ENCODE data around the gene EIF5A.
A peak's percentile ranks its signal among the peaks of the same experiment; 100 is the strongest.

EIF5A gene

GRCh38 chr17:7314719-7315569 is 7.5 kb downstream of the EIF5A start, which contains the start of gene GPS2:
GPS2 (minus strand) TSS chr17:7315360; CDS start chr17:7315052, 308 bp downstream.
- Mint-ChIP-seq H3K9me3 (ENCODE audit: low read depth) (no peaks in the 10 kb centered on the region), H3K27me3 (no peaks in the 10 kb centered on the region), H3K36me3 (peaks cover 14% of the 10 kb centered on the region), H3K27ac (peak within 1 kb of the TSS; percentile 92), H3K4me1 (ENCODE audit: low read depth) (peaks cover 45% of the 10 kb centered on the region), H3K4me3 (peak within 1 kb of the TSS; percentile 95)

GRCh38 chr17:7315570-7316235 is 8.3 kb downstream of the EIF5A start:
- Mint-ChIP-seq H3K4me3 (peak overlapping the region; percentile 85), H3K9me3 (ENCODE audit: low read depth) (no peaks in the 10 kb centered on the region), H3K4me1 (ENCODE audit: low read depth) (peaks cover 38% of the 10 kb centered on the region), H3K36me3 (peaks cover 7% of the 10 kb centered on the region), H3K27me3 (no peaks in the 10 kb centered on the region), H3K27ac (peak overlapping the region; percentile 82)

GRCh38 chr17:7317161-7317803 is 9.9 kb downstream of the EIF5A start:
- Mint-ChIP-seq H3K4me1 (ENCODE audit: low read depth) (peaks cover 27% of the 10 kb centered on the region), H3K36me3 (peaks cover 4% of the 10 kb centered on the region), H3K4me3 (no peak overlapping the region), H3K27me3 (no peaks in the 10 kb centered on the region), H3K9me3 (ENCODE audit: low read depth) (no peaks in the 10 kb centered on the region), H3K27ac (no peak overlapping the region)

GRCh38 chr17:7318121-7318860 is 10.9 kb downstream of the EIF5A start:
- H3K27ac Mint-ChIP-seq, result peak overlapping the region; percentile 46
- peaks cover 2% of the 10 kb centered on the region for H3K36me3 Mint-ChIP-seq

GRCh38 chr17:7321466-7321865 is 14.0 kb downstream of the EIF5A start:
- Mint-ChIP-seq H3K27ac (no peak overlapping the region), H3K36me3 (peaks cover 2% of the 10 kb centered on the region), H3K27me3 (no peaks in the 10 kb centered on the region), H3K9me3 (ENCODE audit: low read depth) (no peaks in the 10 kb centered on the region), H3K4me3 (no peak overlapping the region), H3K4me1 (ENCODE audit: low read depth) (peaks cover 5% of the 10 kb centered on the region)

More at GRCh38 chr17:7318121-7318860, 10.9 kb downstream of the EIF5A start:
- Mint-ChIP-seq H3K4me1 (ENCODE audit: low read depth) (peaks cover 17% of the 10 kb centered on the region), H3K9me3 (ENCODE audit: low read depth) (no peaks in the 10 kb centered on the region), H3K4me3 (no peak overlapping the region), H3K27me3 (no peaks in the 10 kb centered on the region)

DNA sequence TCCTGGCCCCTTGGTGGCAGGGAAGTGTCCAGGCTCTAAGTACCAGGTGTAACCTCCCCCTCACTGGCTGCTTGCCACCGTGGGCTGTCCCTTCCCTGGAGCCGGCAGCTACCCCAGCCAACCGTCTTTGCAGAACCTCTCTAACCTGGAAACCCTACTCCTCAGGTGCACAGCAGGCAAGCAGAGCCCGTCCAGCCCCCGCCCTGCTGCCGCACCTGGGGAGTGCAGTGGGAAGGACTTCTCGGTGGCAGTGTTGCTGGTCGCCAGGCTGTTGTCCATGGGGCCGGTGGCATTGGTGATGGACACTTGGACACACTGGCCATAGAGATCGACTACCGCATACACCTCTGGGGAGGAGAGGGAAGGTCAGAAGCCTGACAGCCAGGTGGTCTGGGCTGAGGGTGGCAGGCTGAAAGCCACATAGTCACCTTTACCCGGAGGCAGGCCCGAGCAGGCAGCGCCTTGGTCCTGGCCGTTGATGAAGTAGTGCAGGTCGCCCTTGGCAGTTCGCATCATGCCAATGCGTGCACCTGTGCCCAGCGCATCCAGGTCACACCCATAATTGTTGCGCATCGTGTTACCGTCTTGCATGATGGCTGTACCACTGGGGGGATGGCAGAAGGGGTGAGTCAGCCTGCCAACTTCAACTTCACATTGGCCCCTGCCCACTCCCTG is 15.2 kb downstream of the EIF5A start:
- H3K27ac Mint-ChIP-seq, result no peak overlapping the region
- H3K4me3 Mint-ChIP-seq, result no peak overlapping the region
- H3K27me3 Mint-ChIP-seq, result no peaks in the 10 kb centered on the region
- H3K4me1 Mint-ChIP-seq (ENCODE audit: low read depth), result peaks cover 7% of the 10 kb centered on the region
- no peaks in the 10 kb centered on the region for H3K9me3 Mint-ChIP-seq (ENCODE audit: low read depth)
- peaks cover 2% of the 10 kb centered on the region for H3K36me3 Mint-ChIP-seq

DNA sequence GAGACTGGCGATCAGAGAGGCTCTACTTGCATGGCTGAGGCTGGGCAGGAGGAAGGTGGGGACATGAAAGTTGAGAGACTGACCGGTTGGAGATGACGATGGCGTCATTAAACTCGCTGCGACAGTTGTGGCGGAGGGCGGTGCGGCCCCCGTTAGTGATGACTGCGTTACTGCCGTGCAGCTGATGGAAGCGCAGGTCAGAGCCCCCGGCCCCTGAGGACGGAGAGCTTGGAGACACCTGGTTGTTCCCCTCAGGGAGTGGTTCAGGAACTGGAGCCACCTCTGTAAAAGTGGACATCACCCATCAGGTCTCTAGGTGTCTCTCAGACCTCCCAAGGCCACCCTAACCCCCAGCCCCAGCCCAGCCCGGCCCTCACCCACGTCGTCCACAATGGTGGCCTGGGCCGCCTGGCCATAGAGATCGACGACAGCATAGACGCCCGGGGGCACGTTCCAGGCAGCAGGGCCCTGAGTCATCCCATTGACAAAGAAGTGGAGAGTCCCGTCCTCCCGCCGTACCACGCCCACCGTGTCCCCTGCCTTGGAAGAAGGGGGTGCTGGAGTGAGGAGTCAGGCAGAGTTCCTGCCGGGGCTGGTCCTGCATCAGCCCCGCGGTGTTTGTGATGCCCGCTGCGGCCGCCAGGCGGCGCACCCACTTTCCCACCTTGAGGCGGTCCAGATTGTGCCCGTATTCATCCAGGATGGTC is 16.5 kb downstream of the EIF5A start:
- H3K4me3 Mint-ChIP-seq, result no peak overlapping the region
- H3K4me1 Mint-ChIP-seq (ENCODE audit: low read depth), result peaks cover 19% of the 10 kb centered on the region
- H3K36me3 Mint-ChIP-seq, result peaks cover 4% of the 10 kb centered on the region
- H3K27ac Mint-ChIP-seq, result no peak overlapping the region
- H3K9me3 Mint-ChIP-seq (ENCODE audit: low read depth), result no peaks in the 10 kb centered on the region
- H3K27me3 Mint-ChIP-seq, result no peaks in the 10 kb centered on the region

- peaks cover 4% of the 10 kb centered on the region for H3K36me3 Mint-ChIP-seq
- peaks cover 19% of the 10 kb centered on the region for H3K4me1 Mint-ChIP-seq (ENCODE audit: low read depth)
- no peak overlapping the region for H3K27ac Mint-ChIP-seq
- no peak overlapping the region for H3K4me3 Mint-ChIP-seq
- no peaks in the 10 kb centered on the region for H3K9me3 Mint-ChIP-seq (ENCODE audit: low read depth)
- H3K27me3 Mint-ChIP-seq, result no peaks in the 10 kb centered on the region
Observed at GRCh38 chr17:7324438-7324779, 17.0 kb downstream of the EIF5A start.

DNA sequence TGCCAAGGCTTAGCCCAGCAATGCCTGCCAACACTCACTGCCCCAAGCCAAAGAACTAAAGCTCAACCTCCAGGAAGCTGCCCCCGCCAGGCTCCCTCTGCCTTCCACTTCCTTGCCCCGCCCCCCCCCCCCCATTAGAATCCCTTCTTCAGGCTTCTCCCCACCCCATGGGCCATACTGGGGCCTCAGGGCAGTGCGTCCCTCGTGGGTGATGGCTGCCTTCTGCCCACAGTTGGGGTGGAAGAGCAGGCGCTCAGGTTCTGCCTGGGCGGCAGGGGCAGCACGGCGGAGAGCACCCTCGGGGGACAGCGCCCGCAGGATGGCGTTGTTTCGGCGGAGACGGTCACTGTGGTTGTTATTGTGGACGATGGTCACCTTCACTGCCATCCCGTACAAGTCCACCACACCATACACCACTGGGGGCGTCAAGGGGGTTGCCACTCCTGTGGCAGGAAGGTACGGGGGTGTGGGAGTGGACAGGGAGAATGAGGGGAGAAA is 17.7 kb downstream of the EIF5A start:
- no peaks in the 10 kb centered on the region for H3K9me3 Mint-ChIP-seq (ENCODE audit: low read depth)
- H3K27me3 Mint-ChIP-seq, result no peaks in the 10 kb centered on the region
- no peak overlapping the region for H3K4me3 Mint-ChIP-seq
- peaks cover 25% of the 10 kb centered on the region for H3K4me1 Mint-ChIP-seq (ENCODE audit: low read depth)
- H3K36me3 Mint-ChIP-seq, result peaks cover 4% of the 10 kb centered on the region
- H3K27ac Mint-ChIP-seq, result no peak overlapping the region

- Mint-ChIP-seq H3K27me3 (no peaks in the 10 kb centered on the region), H3K4me3 (no peak overlapping the region), H3K9me3 (ENCODE audit: low read depth) (no peaks in the 10 kb centered on the region), H3K4me1 (ENCODE audit: low read depth) (peaks cover 31% of the 10 kb centered on the region), H3K36me3 (peaks cover 4% of the 10 kb centered on the region), H3K27ac (no peak overlapping the region)
Observed at GRCh38 chr17:7326186-7326585, 18.8 kb downstream of the EIF5A start.

DNA sequence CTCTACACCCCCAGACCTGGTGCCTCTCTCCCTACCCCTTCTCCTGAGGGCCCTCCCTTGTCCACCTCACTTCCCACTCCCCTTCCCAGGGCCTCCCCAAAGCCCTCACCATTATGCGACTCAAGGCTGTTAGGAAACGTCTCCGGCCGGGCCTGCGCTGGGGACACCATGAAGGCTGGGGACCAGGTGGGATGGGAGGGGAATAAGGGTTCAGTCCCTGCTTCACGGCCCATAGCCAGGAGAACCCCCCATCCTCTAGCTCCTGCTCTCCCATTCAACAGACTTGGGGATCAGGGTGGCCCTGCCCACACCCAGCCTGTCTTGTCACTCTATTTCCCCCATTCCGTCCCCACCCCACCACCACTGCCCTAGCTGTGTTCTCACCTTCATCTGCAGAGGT is 19.6 kb downstream of the EIF5A start:
- no peak overlapping the region for H3K4me3 Mint-ChIP-seq
- H3K27me3 Mint-ChIP-seq, result no peaks in the 10 kb centered on the region
- H3K36me3 Mint-ChIP-seq, result peaks cover 2% of the 10 kb centered on the region
- peaks cover 31% of the 10 kb centered on the region for H3K4me1 Mint-ChIP-seq (ENCODE audit: low read depth)
- H3K9me3 Mint-ChIP-seq (ENCODE audit: low read depth), result no peaks in the 10 kb centered on the region
- no peak overlapping the region for H3K27ac Mint-ChIP-seq

- Mint-ChIP-seq H3K27me3 (no peaks in the 10 kb centered on the region), H3K9me3 (ENCODE audit: low read depth) (no peaks in the 10 kb centered on the region), H3K4me3 (peak overlapping the region; percentile 35), H3K27ac (peak overlapping the region; percentile 68), H3K36me3 (peaks cover 2% of the 10 kb centered on the region), H3K4me1 (ENCODE audit: low read depth) (peaks cover 35% of the 10 kb centered on the region)
Observed at GRCh38 chr17:7327501-7327900, 20.1 kb downstream of the EIF5A start.

- no peaks in the 10 kb centered on the region for H3K27me3 Mint-ChIP-seq
- peak overlapping the region; percentile 90 for H3K4me3 Mint-ChIP-seq
Observed at GRCh38 chr17:7328009-7328408, 20.6 kb downstream of the EIF5A start.

More at GRCh38 chr17:7328009-7328408, 20.6 kb downstream of the EIF5A start:
- Mint-ChIP-seq H3K4me1 (ENCODE audit: low read depth) (peaks cover 39% of the 10 kb centered on the region), H3K9me3 (ENCODE audit: low read depth) (no peaks in the 10 kb centered on the region), H3K36me3 (peaks cover 2% of the 10 kb centered on the region), H3K27ac (peak overlapping the region; percentile 93)
